ENCODE data around the gene DMRT3.

DMRT3 gene

DNA sequence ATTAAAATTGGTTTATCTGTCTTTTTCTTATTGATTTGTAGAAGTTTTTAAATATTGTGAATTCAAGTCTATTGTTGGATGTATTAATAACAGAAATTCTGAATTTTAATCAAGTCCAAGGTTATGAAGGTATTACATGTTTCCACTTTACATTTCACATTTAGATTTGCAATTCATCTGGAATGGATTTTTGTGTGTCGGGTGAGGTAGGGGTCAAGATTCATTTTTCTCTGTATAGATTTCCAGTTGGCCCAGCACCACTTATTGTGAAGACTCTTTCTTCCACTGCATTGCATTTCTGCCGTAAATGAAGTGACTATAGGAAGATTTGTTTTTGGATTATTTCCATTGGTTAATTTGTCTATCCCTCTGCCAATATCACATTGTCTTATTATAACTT lies 38.2 kb downstream of the DMRT3 start:
- no peak overlapping the region for H3K4me2 ChIP-seq (ENCODE audit: low read length, poor library complexity, severe bottlenecking)
- H4K91ac ChIP-seq (ENCODE audit: low read length) = no peak overlapping the region
- no peak overlapping the region for H3K23ac ChIP-seq (ENCODE audit: low read length in 2 of 2)
- H3K4ac ChIP-seq (ENCODE audit: low read depth in 1 of 2, low read length in 2 of 2) = no peak overlapping the region
- DNase-seq = no peak
- H4K8ac ChIP-seq (ENCODE audit: low read length) = no peak overlapping the region
- H2AK5ac ChIP-seq (ENCODE audit: low read length, severe bottlenecking) = no peak overlapping the region
- H2BK15ac ChIP-seq (ENCODE audit: low read depth, poor library complexity, severe bottlenecking) = no peak overlapping the region
- H3K18ac ChIP-seq (ENCODE audit: low read depth in 1 of 2, low read length in 2 of 2) = no peak overlapping the region
- no peaks in the 10 kb centered on the region for H3K4me1 ChIP-seq (ENCODE audit: control insufficient read depth, insufficient read depth, low read depth, low read length)
- H2BK12ac ChIP-seq (ENCODE audit: low read length in 2 of 2) = no peak overlapping the region
- H3K9me3 ChIP-seq (ENCODE audit: control insufficient read depth, low read length) = no peaks in the 10 kb centered on the region
- H3K36me3 ChIP-seq (ENCODE audit: control insufficient read depth in 1 of 2, insufficient read depth in 2 of 2, low read depth in 1 of 2, low read length in 2 of 2) = no peaks in the 10 kb centered on the region
- peaks cover 0 to 9% of the 10 kb centered on the region in 2 experiments for H3K27me3 ChIP-seq (ENCODE audit: control insufficient read depth in 1 of 2, insufficient read depth in 1 of 2, low read length in 2 of 2)
- no peak overlapping the region for H3K14ac ChIP-seq (ENCODE audit: low read length in 2 of 2)
- no peak overlapping the region for H3K27ac ChIP-seq (ENCODE audit: low read length, poor library complexity, severe bottlenecking)
- H3K79me1 ChIP-seq (replicated peaks; ENCODE audit: low read length, poor library complexity, severe bottlenecking) = no peaks in the 10 kb centered on the region
- H2BK5ac ChIP-seq (ENCODE audit: low read depth, low read length, poor library complexity, severe bottlenecking) = no peak overlapping the region
- H2AFZ ChIP-seq (ENCODE audit: low read depth, low read length) = no peak overlapping the region
- H3K4me3 ChIP-seq (ENCODE audit: insufficient read depth in 1 of 2, low read depth in 1 of 2, low read length in 2 of 2) = no peak overlapping the region
- WGBS = 83% methylated on average over 1 of the region's 2 CpGs
- H2BK120ac ChIP-seq (ENCODE audit: low read depth, low read length) = no peak overlapping the region
- H3K9ac ChIP-seq (ENCODE audit: low read length) = no peak overlapping the region

DNA sequence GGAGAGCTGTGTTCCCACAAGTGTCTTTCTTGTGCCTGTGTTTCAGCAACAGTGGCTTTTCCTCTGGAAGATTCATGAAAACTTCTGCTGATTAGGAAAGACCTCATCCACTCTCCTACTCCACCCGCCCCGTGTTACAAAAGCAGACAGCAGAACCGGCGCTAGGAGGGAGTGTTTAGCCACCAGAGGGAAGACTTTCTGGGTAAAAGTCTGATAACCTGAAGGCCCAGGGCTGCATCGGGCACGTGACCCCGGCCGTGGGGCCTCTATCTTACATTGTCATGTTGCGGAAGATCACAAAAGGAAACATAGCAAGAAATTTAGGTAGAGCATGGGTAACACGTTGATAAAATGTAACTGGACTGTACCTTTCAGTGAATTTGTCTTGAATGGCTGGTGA lies 41.7 kb downstream of the DMRT3 start:
- Histone ChIP-seq H3K4me3 (ENCODE audit: insufficient read depth in 1 of 2, low read depth in 1 of 2, low read length in 2 of 2) (no peak overlapping the region), H3K27me3 (ENCODE audit: control insufficient read depth in 1 of 2, insufficient read depth in 1 of 2, low read length in 2 of 2) (no peaks in the 10 kb centered on the region), H3K79me1 (replicated peaks; ENCODE audit: low read length, poor library complexity, severe bottlenecking) (no peaks in the 10 kb centered on the region), H4K91ac (ENCODE audit: low read length) (no peak overlapping the region), H3K4ac (ENCODE audit: low read depth in 1 of 2, low read length in 2 of 2) (no peak overlapping the region), H3K9me3 (ENCODE audit: control insufficient read depth, low read length) (peaks cover 9% of the 10 kb centered on the region), H3K23ac (ENCODE audit: low read length in 2 of 2) (no peak overlapping the region), H3K14ac (ENCODE audit: low read length in 2 of 2) (no peak overlapping the region), H3K36me3 (ENCODE audit: control insufficient read depth in 1 of 2, insufficient read depth in 2 of 2, low read depth in 1 of 2, low read length in 2 of 2) (no peaks in the 10 kb centered on the region), H2BK15ac (ENCODE audit: low read depth, poor library complexity, severe bottlenecking) (no peak overlapping the region), H3K4me2 (ENCODE audit: low read length, poor library complexity, severe bottlenecking) (no peak overlapping the region), H3K18ac (ENCODE audit: low read depth in 1 of 2, low read length in 2 of 2) (no peak overlapping the region), H2BK12ac (ENCODE audit: low read length in 2 of 2) (no peak overlapping the region), H2BK5ac (ENCODE audit: low read depth, low read length, poor library complexity, severe bottlenecking) (no peak overlapping the region), H3K4me1 (ENCODE audit: control insufficient read depth, insufficient read depth, low read depth, low read length) (no peaks in the 10 kb centered on the region), H2BK120ac (ENCODE audit: low read depth, low read length) (no peak overlapping the region), H3K27ac (ENCODE audit: low read length, poor library complexity, severe bottlenecking) (no peak overlapping the region), H2AK5ac (ENCODE audit: low read length, severe bottlenecking) (no peak overlapping the region), H2AFZ (ENCODE audit: low read depth, low read length) (no peak overlapping the region), H4K8ac (ENCODE audit: low read length) (no peak overlapping the region), H3K9ac (ENCODE audit: low read length) (no peak overlapping the region)
- 67% methylated on average over 10 of the region's 10 CpGs for WGBS
- DNase-seq = no peak

DNA sequence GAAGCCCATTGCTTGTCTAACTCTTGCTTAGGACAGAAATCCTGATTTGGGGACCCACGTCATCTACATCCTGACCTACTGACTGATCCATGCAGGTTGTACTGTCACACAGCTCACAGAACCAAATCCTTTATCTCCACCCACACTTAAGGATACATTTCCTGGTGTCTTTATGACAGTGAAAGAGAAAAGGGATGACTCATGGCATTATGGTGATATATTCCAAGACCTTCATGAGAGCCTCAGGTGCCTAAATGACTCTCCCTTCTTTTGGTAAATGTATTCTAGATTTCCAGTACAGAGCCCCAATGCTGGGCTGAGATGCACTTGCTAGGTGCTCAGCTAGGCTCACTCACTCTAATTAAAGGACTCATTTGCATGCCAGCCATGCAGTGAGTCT lies 47.7 kb downstream of the DMRT3 start:
- H3K79me1 ChIP-seq (replicated peaks; ENCODE audit: low read length, poor library complexity, severe bottlenecking) = no peaks in the 10 kb centered on the region
- H2BK5ac ChIP-seq (ENCODE audit: low read depth, low read length, poor library complexity, severe bottlenecking) = no peak overlapping the region
- no peak overlapping the region for H2AFZ ChIP-seq (ENCODE audit: low read depth, low read length)
- H3K9ac ChIP-seq (ENCODE audit: low read length) = no peak overlapping the region
- no peak overlapping the region for H2BK15ac ChIP-seq (ENCODE audit: low read depth, poor library complexity, severe bottlenecking)
- H3K18ac ChIP-seq (ENCODE audit: low read depth in 1 of 2, low read length in 2 of 2) = no peak overlapping the region
- no peak overlapping the region for H2BK12ac ChIP-seq (ENCODE audit: low read length in 2 of 2)
- no peak overlapping the region for H4K91ac ChIP-seq (ENCODE audit: low read length)
- no peak overlapping the region for H3K27ac ChIP-seq (ENCODE audit: low read length, poor library complexity, severe bottlenecking)
- no peak overlapping the region for H2BK120ac ChIP-seq (ENCODE audit: low read depth, low read length)
- no peaks in the 10 kb centered on the region for H3K27me3 ChIP-seq (ENCODE audit: control insufficient read depth in 1 of 2, insufficient read depth in 1 of 2, low read length in 2 of 2)
- H3K4me1 ChIP-seq (ENCODE audit: control insufficient read depth, insufficient read depth, low read depth, low read length) = no peaks in the 10 kb centered on the region
- no peaks in the 10 kb centered on the region for H3K36me3 ChIP-seq (ENCODE audit: control insufficient read depth in 1 of 2, insufficient read depth in 2 of 2, low read depth in 1 of 2, low read length in 2 of 2)
- no peak overlapping the region for H3K4me2 ChIP-seq (ENCODE audit: low read length, poor library complexity, severe bottlenecking)
- peaks cover 13% of the 10 kb centered on the region for H3K9me3 ChIP-seq (ENCODE audit: control insufficient read depth, low read length)
- H3K4me3 ChIP-seq (ENCODE audit: insufficient read depth in 1 of 2, low read depth in 1 of 2, low read length in 2 of 2) = no peak overlapping the region
- no peak overlapping the region for H3K4ac ChIP-seq (ENCODE audit: low read depth in 1 of 2, low read length in 2 of 2)
- H3K14ac ChIP-seq (ENCODE audit: low read length in 2 of 2) = no peak overlapping the region
- no peak overlapping the region for H4K8ac ChIP-seq (ENCODE audit: low read length)
- no peak overlapping the region for H3K23ac ChIP-seq (ENCODE audit: low read length in 2 of 2)
- DNase-seq = no peak
- WGBS = 40% methylated on average over 1 of the region's 1 CpG
- no peak overlapping the region for H2AK5ac ChIP-seq (ENCODE audit: low read length, severe bottlenecking)

DNA sequence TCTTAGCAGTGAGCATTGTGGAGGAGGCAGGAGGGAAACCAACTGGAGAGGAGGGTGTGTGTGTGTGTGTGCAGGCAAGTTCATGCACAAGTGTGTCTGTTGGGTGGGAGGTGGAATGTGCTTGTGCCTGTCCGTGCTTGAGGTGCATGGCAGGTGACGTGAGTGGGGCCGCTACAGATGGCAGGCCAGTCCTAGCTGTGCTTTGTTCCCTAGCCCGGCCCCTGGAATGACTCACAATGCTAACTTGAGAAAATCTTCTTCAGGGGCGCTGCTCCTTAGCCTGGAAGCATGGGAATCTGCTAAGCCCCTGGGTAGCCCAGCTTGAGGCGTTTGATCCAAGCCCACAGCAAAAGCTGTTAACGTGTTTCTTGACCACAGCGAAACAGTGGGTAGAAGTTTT lies 48.7 kb downstream of the DMRT3 start:
- H2BK15ac ChIP-seq (ENCODE audit: low read depth, poor library complexity, severe bottlenecking) = no peak overlapping the region
- peaks cover 13% of the 10 kb centered on the region for H3K9me3 ChIP-seq (ENCODE audit: control insufficient read depth, low read length)
- peaks cover 0 to 7% of the 10 kb centered on the region in 2 experiments for H3K27me3 ChIP-seq (ENCODE audit: control insufficient read depth in 1 of 2, insufficient read depth in 1 of 2, low read length in 2 of 2)
- 63% methylated on average over 8 of the region's 8 CpGs for WGBS
- no peak overlapping the region for H3K23ac ChIP-seq (ENCODE audit: low read length in 2 of 2)
- no peaks in the 10 kb centered on the region for H3K4me1 ChIP-seq (ENCODE audit: control insufficient read depth, insufficient read depth, low read depth, low read length)
- no peak overlapping the region for H3K4me2 ChIP-seq (ENCODE audit: low read length, poor library complexity, severe bottlenecking)
- H3K14ac ChIP-seq (ENCODE audit: low read length in 2 of 2) = no peak overlapping the region
- H3K9ac ChIP-seq (ENCODE audit: low read length) = no peak overlapping the region
- H3K36me3 ChIP-seq (ENCODE audit: control insufficient read depth in 1 of 2, insufficient read depth in 2 of 2, low read depth in 1 of 2, low read length in 2 of 2) = no peaks in the 10 kb centered on the region
- no peak overlapping the region for H4K8ac ChIP-seq (ENCODE audit: low read length)
- no peak overlapping the region for H3K4ac ChIP-seq (ENCODE audit: low read depth in 1 of 2, low read length in 2 of 2)
- H3K27ac ChIP-seq (ENCODE audit: low read length, poor library complexity, severe bottlenecking) = no peak overlapping the region
- no peak overlapping the region for H2BK120ac ChIP-seq (ENCODE audit: low read depth, low read length)
- H2AFZ ChIP-seq (ENCODE audit: low read depth, low read length) = no peak overlapping the region
- no peak overlapping the region for H3K4me3 ChIP-seq (ENCODE audit: insufficient read depth in 1 of 2, low read depth in 1 of 2, low read length in 2 of 2)
- no peak overlapping the region for H2BK12ac ChIP-seq (ENCODE audit: low read length in 2 of 2)
- H2BK5ac ChIP-seq (ENCODE audit: low read depth, low read length, poor library complexity, severe bottlenecking) = no peak overlapping the region
- H3K18ac ChIP-seq (ENCODE audit: low read depth in 1 of 2, low read length in 2 of 2) = no peak overlapping the region
- no peak overlapping the region for H2AK5ac ChIP-seq (ENCODE audit: low read length, severe bottlenecking)
- H4K91ac ChIP-seq (ENCODE audit: low read length) = no peak overlapping the region
- H3K79me1 ChIP-seq (replicated peaks; ENCODE audit: low read length, poor library complexity, severe bottlenecking) = no peaks in the 10 kb centered on the region
- DNase-seq = no peak

Data from mesenchymal stem cell (in vitro differentiated cells and primary cell).